PC-9 (cell line): ENCODE measurements around the gene LECT2. TPM values are rescaled to one million over a fixed set of nuclear protein-coding genes. Genes with fewer than 3 reads are reported as not detected.
A peak's percentile ranks its signal among the peaks of the same experiment; 100 is the strongest.

Source experiments
- BruUV-seq: library from RNA; stranded (reverse); fragments of 400-500 nt; replicated peaks from 2 replicates; lab custom pipeline; 2021; lab: Mats Ljungman, UMichigan
- CTCF ChIA-PET: fragments of 300-600 bp; sonication (Branson Sonifier 250); formaldehyde crosslinking; loops from one replicate; lab custom pipeline; 2022; ENCODE audit warnings: antibody characterized with exemption; lab: Charles Lee
- POLR2A ChIA-PET: fragments of 300-600 bp; sonication (Branson Sonifier 250); formaldehyde crosslinking; loops from one replicate; lab custom pipeline; 2022; ENCODE audit warnings: antibody characterized with exemption; ENCODE audit not compliant: unreplicated experiment; lab: Charles Lee
- DNase-seq, 2 experiments: peaks; one replicate each; pipeline versions ENCODE4 v3.0.0 to v3.0.0-alpha.2; 2015 to 2022; ENCODE audit warnings: mixed read lengths in 1 of 2
- H2AFZ ChIP-seq: fragments of 200-600 bp; sonication (generic); 2 replicates; pipeline ENCODE4 v1.8.1; 2017; ENCODE audit warnings: antibody characterized with exemption
- H3F3A ChIP-seq: fragments of 200-600 bp; sonication (generic); 2 replicates; pipeline ENCODE4 v1.8.1; 2017; ENCODE audit warnings: antibody characterized with exemption, mild to moderate bottlenecking, low read depth; ENCODE audit not compliant: insufficient read depth
- H3K27ac ChIP-seq: fragments of 200-600 bp; sonication (generic); 2 replicates; pipeline ENCODE4 v1.6.1; 2016; ENCODE audit warnings: mixed run types
- H3K27me3 ChIP-seq: fragments of 200-600 bp; sonication (generic); 2 replicates; pipeline ENCODE4 v1.6.1; 2016; ENCODE audit warnings: low read depth, mixed run types; ENCODE audit not compliant: insufficient read depth
- H3K36me3 ChIP-seq: fragments of 200-600 bp; sonication (generic); 2 replicates; pipeline ENCODE4 v1.6.1; 2016; ENCODE audit warnings: low read depth, mixed run types
- H3K4me1 ChIP-seq: fragments of 200-600 bp; sonication (generic); replicated peaks from 2 replicates; pipeline ENCODE4 v1.6.1; 2016; ENCODE audit warnings: mixed run types; ENCODE audit not compliant: insufficient read depth
- H3K4me2 ChIP-seq: fragments of 200-600 bp; sonication (generic); 2 replicates; pipeline ENCODE4 v1.6.1; 2017; ENCODE audit warnings: mixed run types
- H3K4me3 ChIP-seq: fragments of 200-600 bp; sonication (generic); 2 replicates; pipeline ENCODE4 v1.6.1; 2016; ENCODE audit warnings: mixed run types
- H3K79me2 ChIP-seq: fragments of 200-600 bp; sonication (generic); 2 replicates; pipeline ENCODE4 v1.6.1; 2017; ENCODE audit warnings: low read depth, mixed run types
- H3K9me2 ChIP-seq: fragments of 200-600 bp; sonication (generic); 2 replicates; pipeline ENCODE4 v1.8.1; 2017; ENCODE audit warnings: mild to moderate bottlenecking; ENCODE audit not compliant: insufficient read depth
- H3K9me3 ChIP-seq: fragments of 200-600 bp; sonication (generic); 2 replicates; pipeline ENCODE4 v1.8.1; 2016; ENCODE audit warnings: low read depth; ENCODE audit not compliant: insufficient read depth
- H4K20me1 ChIP-seq: fragments of 200-600 bp; sonication (generic); 2 replicates; pipeline ENCODE4 v1.8.1; 2017; ENCODE audit not compliant: insufficient read depth
- CTCF ChIP-seq: fragments of 200-600 bp; sonication (generic); conservative IDR thresholded peaks from 2 replicates; pipeline ENCODE4 v1.6.1; 2017; ENCODE audit warnings: mixed run types, antibody characterized with exemption, mild to moderate bottlenecking, moderate library complexity
- EZH2 ChIP-seq: fragments of 200-600 bp; sonication (generic); IDR thresholded peaks from 2 replicates; pipeline ENCODE4 v1.8.0; 2017; ENCODE audit warnings: antibody characterized with exemption, low read depth
- intact Hi-C: fragments of 100-400 bp; cut with micrococcal nuclease; formaldehyde crosslinking; loops from one replicate; pipeline ENCODE4 v1.10.0; 2022; ENCODE audit not compliant: unreplicated experiment
- total RNA-seq: library from RNA; stranded (reverse); gene quantifications from 2 replicates; pipeline ENCODE4 v1.2.3, GENCODE V29; 2021

Gene LECT2
- total RNA-seq, 1 experiment from 2014 or later, result not detected

GRCh38 chr5:135930949-135931295 lies 23.9 kb downstream of the LECT2 start:
- peaks cover 27% of the 10 kb centered on the region; the same call in 1 of the 2 replicates for H3K27me3 ChIP-seq
- DNase-seq, result no peak
- no peak for TF ChIP-seq CTCF
- no peak for TF ChIP-seq EZH2
- H3K4me3 ChIP-seq, result no peak overlapping the region
- no peaks in the 10 kb centered on the region for H3K36me3 ChIP-seq
- no peaks in the 10 kb centered on the region for H3K79me2 ChIP-seq
- no peaks in the 10 kb centered on the region for H3K9me3 ChIP-seq
- H3K9me2 ChIP-seq, result no peaks in the 10 kb centered on the region; the same call in 1 of the 2 replicates
- intact Hi-C loops, result no loop called here
- no peaks in the 10 kb centered on the region for H3F3A ChIP-seq
- H4K20me1 ChIP-seq, result no peaks in the 10 kb centered on the region
- ChIA-PET CTCF (no interaction called here), POLR2A (no interaction called here)
- no peaks in the 10 kb centered on the region for H3K4me1 ChIP-seq
- no peak overlapping the region for H3K27ac ChIP-seq
- H2AFZ ChIP-seq, result no peak overlapping the region
- no TSS peak for BruUV-seq
- no peak overlapping the region for H3K4me2 ChIP-seq

GRCh38 chr5:135930029-135930948 lies 24.5 kb downstream of the LECT2 start:
- Histone ChIP-seq H3F3A (no peaks in the 10 kb centered on the region), H3K4me1 (no peaks in the 10 kb centered on the region), H3K4me3 (no peak overlapping the region), H3K4me2 (no peak overlapping the region), H3K9me2 (no peaks in the 10 kb centered on the region), H3K27ac (no peak overlapping the region), H3K9me3 (no peaks in the 10 kb centered on the region), H3K36me3 (no peaks in the 10 kb centered on the region), H4K20me1 (no peaks in the 10 kb centered on the region), H3K27me3 (peaks cover 31% of the 10 kb centered on the region; the same call in 1 of the 2 replicates), H3K79me2 (no peaks in the 10 kb centered on the region), H2AFZ (no peak overlapping the region)
- no TSS peak for BruUV-seq
- no peak for DNase-seq
- POLR2A ChIA-PET, result no interaction called here
- intact Hi-C loops, result no loop called here
- CTCF ChIA-PET, result no interaction called here
- TF ChIP-seq EZH2 (no peak), CTCF (no peak)

- Histone ChIP-seq H2AFZ (no peak overlapping the region), H3K27ac (no peak overlapping the region), H3K4me1 (no peaks in the 10 kb centered on the region), H3F3A (no peaks in the 10 kb centered on the region), H3K79me2 (no peaks in the 10 kb centered on the region), H3K4me3 (no peak overlapping the region), H3K9me3 (no peaks in the 10 kb centered on the region), H3K4me2 (no peak overlapping the region), H4K20me1 (no peaks in the 10 kb centered on the region), H3K36me3 (no peaks in the 10 kb centered on the region), H3K9me2 (no peaks in the 10 kb centered on the region; the same call in 1 of the 2 replicates), H3K27me3 (peaks cover 13% of the 10 kb centered on the region; the same call in 1 of the 2 replicates)
- CTCF ChIA-PET, result no interaction called here
- intact Hi-C loops, result no loop called here
- POLR2A ChIA-PET, result no interaction called here
- BruUV-seq, result no TSS peak
- TF ChIP-seq CTCF (no peak), EZH2 (no peak)
- DNase-seq, result peak in 1 of 2 experiments; percentile 43
Measured at GRCh38 chr5:135921388-135921787, 33.4 kb downstream of the LECT2 start.
